GM19025 (cell line): ENCODE data around the gene RPS6KA5.
A peak's percentile ranks its signal among the peaks of the same experiment; 100 is the strongest.

Experiments
- ATAC-seq: cut with Tn5 transposase; IDR thresholded peaks from one replicate; pipeline ENCODE4 v1.9.1; 2021; ENCODE audit warnings: mild to moderate bottlenecking, low read depth, moderate library complexity; ENCODE audit not compliant: unreplicated experiment

RPS6KA5 gene

DNA sequence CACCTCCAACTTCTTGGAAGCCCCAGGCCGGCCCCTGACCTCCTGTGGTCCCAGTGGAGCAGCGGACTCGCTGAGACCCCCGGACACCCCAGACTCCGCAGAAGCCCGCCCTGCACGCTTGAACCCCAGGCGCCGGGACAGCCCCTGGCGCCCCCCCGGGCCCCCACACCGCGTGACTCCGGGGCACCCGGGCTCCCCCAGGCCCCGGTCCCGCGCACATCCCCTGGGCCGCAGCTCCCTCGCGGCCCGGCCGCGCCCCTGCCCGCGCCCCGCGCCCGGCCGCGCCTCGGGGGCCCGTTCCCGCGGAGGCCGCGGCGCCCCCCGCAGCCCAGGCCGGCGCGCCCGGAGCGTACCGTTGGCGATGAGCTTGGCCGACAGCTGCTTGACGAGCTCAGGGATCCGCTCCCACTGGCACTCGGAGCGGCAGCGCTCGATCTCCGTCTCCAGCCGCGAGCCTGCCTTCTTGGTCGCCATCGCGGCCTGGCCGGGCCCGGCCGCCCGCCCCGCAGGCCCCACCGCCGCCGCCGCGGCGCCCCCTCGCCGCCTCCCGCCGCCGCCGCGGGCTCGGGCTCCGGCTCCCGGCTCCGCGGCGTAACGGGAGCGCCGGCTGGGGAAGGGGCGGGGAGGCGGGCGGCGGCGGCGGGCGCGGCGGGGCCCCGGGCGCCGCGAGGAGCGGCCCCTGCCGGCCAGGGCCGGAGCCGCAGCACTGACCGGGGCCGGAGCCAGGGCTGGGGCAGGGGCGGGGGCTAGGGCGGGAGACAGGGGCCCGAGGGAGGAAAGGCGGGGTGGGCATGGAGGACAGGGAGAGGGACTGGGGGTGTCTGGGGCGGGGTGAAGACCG is 244.4 kb downstream of the RPS6KA5 start, which contains the start of gene TTC7B:
TSS of gene TTC7B (minus strand) at position 609 of the 841 bp plus-strand sequence. CDS start at position 474, 135 bp downstream.
- ATAC-seq, result peak; percentile 73

DNA sequence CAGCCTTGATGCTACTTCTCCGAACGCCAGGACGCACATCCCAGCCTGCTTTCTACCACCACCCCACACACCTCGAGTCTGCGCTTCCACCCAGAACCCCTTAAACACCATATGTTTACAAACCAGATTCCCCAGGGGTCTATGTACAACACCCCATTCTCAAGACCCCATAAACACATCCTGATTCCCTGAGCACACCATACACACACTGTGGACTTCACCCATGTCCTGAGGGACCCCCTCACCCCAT is 244.9 kb downstream of the RPS6KA5 start:
- ATAC-seq, result no peak

DNA sequence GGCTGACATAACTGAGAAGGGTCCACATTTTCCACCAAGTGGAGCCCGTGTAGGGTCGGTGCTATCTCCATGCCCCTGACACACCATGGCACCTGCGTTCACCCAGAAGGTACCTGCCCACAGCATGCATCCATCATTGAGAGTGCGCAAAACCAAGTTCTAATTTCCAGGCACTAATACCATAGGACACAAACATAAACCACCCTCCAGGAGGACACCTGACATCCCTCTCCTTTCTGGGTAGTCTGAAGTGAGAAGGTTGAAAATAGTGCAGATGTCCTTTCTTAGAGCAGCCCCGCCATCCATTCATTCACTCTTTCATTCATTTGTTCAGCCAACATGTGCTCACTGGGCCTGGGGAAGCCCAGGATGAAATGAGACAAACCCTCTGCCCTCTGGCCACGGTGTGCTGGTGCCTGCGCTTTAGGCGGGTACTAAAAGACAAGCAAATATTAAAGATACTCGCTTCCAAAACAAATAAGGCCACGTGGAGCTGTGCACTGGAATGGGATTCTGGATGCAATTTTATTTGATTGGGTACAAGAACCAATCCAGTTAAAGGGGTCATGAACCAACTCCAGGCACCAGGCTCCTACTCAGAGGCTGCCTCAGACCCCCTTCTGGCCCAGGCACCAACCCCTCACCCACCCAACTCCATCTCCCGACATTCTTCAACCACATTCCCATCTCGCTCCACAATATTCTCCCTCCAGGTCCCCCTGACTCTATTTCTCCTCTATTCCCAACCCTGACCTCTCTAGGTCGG is 245.5 kb downstream of the RPS6KA5 start:
- ATAC-seq, result no peak

DNA sequence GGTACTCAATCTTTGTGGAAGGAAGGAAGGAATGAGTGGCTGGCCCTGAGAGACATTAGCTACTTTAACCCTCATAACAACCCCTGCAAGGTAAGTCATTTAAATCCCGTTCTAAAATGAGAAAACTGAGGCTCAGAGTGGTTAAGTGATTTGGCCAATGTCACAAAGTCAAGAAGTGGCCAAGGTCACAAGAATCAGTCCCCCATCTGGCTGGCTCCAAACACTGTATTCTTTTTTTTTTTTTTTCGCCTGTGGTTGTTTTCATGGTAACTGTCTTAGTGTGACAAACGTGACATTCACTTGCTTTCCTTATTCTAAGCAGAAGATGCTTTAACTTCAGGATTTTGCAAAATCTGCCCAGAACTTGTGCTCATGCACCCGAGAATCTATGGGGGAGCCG is 247.0 kb downstream of the RPS6KA5 start:
- no peak for ATAC-seq

DNA sequence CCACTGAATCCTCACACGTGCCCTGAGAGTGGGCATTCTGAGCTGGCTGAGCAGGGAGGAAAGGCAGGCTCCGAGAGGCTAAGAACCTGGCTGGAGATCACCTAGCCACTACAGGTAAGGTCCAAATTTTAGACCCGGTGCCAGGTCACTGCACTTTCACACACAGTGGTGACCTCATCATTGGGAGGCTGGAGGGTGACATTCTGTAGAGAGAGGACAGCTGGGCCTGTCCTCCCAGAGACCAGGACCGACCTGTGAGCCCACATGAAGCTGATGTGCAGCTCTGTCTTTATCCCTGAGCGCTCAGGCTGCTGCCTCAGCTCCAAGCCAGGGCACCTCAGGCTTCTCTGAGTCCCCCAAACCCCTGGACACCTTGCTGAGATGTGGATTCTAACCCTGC is 248.3 kb downstream of the RPS6KA5 start:
- no peak for ATAC-seq

DNA sequence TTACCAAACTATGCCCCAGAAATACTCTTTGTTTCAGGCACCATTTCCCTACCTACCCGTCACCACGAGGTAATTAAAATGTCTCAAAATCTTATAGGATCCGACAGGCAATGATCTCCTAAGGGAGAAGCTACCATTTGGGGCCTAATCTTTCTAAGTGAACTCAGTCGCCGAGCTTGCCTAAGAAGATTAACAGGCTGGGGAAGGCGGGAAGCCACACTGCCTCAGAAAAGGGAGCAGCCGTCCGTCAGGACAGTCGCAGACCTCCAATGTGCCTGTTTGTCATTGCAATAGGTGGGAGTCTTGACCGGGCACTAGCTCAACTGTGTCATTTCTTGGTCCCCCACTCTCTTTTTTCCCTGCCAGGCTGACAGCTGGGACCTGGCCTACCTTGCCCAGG is 248.8 kb downstream of the RPS6KA5 start:
- no peak for ATAC-seq

DNA sequence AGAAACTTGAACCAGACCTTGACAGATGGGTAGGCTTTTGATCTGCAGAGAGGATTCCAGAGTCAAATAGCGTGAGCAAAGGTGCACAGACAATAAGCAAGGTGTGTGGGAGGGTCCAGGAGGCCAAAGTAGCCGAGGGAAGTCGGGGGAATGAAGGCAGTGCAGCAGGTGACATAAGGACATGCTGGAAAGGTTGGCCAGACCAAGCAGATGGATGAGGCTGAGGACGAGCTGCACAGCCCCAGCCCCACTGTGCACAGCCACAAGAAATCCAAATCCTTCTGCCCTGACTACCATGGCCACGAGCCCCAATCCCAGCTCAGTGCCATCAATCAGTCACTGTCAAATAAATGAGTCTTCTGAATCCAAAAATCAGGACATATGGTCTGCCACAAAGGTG is 249.6 kb downstream of the RPS6KA5 start:
- ATAC-seq, result no peak

DNA sequence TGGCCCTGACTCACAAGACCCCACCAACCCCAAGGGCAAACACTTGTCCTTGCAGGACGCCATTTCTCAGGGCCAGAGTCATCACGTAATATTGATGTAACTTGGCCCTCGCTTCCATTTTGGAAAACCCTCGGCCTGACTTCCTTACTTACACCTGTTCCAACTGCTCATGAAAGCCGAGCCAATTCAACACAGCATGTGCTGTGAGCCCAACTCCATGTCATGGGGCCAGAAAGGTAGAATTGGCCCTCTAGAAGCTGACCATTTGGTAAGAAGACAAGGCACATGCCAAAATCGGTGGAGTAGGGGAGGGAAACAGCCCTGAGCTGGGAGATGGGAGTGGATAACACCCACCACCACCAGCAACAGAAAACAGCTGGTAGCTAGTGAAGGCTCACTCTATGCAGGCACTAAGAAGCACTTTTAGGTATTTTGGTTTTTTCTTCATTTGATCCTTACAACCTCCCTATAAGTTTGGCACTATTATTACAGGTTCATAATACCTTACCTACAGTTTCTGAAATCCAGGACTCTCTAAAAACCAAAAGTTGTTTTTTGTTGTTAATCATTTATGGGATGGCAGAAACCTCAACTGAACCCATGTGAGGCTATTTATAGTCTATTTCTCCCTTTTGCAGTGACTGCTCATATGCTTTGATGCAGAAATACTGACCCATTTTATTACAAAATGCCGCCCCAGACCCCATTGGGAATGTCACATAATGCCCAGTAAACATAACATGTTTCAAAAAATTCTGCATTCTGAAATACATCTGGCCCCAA is 250.7 kb downstream of the RPS6KA5 start:
- ATAC-seq, result no peak

DNA sequence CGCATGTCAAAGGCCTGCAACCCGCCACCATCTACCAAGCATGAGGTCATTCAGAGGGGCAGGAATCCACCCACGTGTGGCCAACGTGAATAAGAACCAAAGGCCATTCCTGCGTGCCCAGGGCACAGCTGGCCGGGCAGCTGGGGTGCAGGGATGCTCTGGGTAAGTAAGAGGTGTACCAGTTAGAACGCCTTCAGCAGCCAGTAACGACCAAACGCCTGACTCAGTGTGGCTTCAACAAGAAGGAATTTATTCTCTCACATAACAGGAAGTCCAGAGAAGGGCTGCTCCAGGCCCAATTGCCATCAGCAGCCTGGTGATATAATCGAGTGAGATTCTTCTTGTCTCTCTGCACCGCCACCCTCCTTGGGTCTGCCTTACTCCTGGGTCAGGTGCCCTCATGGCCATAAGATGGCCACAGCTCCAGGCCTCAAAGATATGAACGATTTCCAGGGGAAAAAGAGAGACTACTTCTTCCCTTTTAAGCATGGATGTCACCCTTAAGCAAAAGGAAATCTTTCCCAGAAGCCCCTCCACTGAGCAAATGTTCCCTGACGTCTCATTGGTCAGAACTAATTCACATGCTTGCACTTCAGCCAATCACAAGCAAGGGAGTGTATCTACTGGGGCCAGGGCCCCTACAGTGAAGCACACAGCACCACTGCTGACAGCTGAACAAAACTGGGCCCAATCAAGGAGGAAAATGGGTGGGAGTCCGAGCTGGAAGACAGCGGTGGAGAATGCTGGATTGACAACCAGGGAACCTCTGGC is 251.5 kb downstream of the RPS6KA5 start:
- ATAC-seq, result no peak

DNA sequence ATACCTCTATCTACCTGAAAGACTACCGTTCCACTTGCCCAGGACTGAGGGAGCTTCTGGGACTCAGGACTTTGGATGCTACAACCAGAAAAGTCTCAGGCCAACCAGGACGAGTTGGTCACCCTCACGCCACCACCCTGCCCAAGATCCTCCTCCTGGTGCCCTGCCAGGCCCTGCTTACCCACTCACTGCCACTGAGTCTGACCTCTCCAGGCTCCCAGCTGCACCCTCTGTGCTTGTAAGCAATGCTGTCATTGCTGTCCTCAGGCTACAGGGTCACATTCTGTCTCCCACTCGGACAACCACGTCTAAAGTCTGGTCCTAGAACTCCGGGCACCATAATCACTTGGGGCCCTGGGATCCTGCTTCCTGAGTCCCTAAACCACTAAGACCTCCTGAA is 253.4 kb downstream of the RPS6KA5 start:
- no peak for ATAC-seq

DNA sequence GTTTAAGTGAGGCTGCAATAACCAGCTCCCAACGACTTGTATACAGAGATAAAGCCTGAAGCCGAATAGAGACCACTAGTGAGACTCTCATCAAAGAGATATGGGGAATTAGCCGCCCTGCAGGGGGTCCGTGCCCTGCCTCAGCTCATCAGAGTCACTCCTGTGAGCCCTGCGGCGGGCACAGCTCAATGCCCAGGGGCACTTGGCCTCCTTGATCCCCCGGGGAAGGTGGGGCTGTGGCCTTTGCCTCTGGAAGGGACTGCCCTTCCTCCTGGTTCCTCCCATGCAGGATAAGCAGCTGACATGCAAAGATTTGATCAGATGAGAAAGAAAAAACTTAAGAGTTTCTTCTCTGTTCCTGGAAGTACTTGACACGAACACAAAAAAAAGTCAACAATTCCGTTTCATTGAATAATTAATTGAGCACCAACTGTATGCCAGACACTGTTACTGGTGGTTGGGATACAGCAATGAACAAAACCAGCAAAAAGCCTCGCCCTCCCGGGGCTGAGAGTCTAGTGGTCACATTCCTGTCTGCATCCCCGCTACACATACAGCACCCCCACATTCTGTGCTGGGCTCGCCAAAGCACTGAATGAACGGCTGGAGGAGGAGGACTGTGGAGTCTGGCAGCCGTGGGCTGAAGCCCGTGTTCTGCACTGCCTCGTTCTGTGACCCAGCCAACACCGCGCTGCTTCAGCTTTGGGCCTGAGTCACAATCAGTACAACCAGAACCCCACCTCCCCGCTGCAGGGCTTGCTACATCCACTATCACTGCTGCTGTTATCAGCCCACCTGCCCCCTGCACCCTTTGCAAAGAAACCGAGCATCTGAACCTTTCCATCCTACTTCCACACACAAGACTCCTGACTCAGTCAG is 254.5 kb downstream of the RPS6KA5 start:
- no peak for ATAC-seq

DNA sequence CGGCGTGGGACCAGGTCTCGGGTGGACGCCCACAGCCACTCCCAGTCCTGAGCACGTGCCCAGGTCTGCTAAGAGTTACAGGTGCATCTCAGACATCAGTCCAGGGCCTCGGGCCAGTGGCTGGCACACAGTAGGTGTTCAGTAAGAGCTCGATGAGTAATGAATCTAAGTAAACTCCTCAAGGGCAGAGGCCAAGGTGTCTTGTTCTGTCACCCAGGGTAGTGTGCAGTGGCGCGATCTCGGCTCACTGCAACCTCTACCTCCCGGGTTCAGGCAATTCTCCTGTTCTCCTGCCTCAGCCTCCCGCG is 255.4 kb downstream of the RPS6KA5 start:
- ATAC-seq, result no peak

DNA sequence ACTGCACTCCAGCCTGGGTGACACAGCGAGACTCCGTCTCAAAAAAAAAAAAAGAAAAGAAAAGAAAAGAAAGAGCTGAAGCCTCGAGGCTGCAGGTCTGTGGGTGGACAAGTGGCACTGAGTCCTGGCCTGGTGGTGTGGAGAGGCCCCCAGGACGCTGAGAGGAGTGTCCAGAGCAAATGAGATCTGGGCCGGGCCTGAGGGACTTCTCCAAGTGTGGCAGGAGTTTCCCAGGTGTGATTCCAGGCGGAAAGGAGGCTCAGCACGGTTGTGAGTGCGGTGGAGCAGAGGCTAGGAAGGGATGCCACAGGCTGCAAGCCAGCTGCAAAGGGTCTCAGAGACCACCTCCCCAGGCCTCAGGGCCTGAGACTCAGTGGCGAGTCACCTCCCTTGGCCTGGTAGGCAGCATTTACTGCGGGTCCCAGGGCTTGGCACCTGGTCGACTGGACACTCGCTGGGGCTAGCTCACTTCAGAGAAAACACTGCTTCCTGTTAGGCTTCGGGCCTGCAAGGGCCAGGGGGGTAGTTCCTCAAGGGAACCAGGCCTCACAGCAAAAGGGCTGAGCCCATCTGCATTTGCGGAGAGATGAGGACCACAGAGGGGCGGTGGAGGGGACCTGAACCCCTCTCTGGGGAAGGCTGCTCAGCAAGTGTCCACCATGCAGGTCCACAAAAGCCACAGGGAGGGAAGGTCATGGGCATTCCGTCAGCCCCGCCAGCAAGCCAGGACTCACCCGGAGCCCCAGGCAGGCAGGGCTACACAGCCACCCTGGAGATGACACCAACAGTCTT is 256.0 kb downstream of the RPS6KA5 start:
- no peak for ATAC-seq

DNA sequence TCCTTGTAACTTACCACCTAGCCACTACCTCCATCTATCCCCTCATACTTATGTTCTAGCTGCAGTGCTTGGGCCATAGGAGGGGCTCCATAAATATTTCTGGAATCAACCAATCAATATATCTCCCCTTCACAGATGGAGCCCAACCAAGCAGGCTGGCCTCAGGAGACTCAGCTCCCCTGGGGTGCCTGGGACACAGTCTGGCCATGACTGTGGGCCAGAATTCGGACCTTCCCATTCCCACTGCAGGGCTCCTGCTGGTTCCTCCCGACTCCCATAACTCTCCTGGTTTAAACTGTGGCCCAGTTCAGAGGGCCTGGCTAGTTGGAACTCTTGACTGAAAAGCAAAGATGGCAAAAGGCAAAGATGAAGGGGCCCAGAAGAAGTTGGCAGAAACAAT is 257.2 kb downstream of the RPS6KA5 start:
- no peak for ATAC-seq

DNA sequence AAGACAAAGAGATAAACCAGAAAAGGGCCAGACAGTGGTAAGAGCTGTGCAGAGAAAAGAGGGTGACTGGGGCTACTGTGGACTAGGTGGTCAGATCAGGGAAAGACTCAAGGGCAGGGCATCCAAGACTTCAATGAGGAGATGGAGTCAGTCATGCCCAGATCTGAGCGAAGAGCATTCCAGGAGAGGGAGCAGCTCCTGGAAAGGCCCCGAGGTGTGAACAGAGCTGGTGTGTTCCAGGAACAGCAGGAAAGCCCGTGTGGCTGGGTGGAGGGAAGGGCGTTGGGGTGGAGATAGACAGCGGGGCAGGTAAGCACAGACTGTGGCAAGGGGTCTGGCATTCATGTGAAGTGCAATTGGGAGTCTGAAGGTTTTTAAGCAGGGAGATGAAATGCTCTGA is 261.0 kb downstream of the RPS6KA5 start:
- no peak for ATAC-seq

DNA sequence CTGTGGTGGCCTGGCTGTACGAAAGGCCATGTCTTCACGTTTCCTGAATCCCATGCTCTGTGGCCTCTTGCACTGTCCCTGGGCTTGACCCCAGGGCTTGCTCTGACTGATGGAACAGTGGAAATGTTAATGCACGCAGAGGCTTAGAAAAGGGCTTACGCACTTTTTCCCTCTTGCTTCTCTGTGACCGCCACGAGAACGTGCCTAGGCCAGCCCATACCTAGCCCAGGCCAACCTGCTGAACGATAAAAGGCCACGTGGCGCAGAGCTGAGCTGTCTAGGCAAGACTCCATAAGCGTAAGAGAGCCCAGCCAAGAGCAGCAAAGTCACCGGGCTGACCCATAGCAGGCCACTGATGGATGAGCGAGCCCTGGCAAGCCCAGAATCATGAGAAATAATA is 262.5 kb downstream of the RPS6KA5 start:
- no peak for ATAC-seq
